GM15510 (cell line): ENCODE results near the gene PUS1.

Experiments
- POLR2A ChIP-seq: IDR thresholded peaks from 3 replicates; pipeline ENCODE4 v1.6.1; 2011; ENCODE audit warnings: borderline replicate concordance; ENCODE audit not compliant: insufficient read length; ENCODE audit errors: extremely low read depth

Gene PUS1

DNA sequence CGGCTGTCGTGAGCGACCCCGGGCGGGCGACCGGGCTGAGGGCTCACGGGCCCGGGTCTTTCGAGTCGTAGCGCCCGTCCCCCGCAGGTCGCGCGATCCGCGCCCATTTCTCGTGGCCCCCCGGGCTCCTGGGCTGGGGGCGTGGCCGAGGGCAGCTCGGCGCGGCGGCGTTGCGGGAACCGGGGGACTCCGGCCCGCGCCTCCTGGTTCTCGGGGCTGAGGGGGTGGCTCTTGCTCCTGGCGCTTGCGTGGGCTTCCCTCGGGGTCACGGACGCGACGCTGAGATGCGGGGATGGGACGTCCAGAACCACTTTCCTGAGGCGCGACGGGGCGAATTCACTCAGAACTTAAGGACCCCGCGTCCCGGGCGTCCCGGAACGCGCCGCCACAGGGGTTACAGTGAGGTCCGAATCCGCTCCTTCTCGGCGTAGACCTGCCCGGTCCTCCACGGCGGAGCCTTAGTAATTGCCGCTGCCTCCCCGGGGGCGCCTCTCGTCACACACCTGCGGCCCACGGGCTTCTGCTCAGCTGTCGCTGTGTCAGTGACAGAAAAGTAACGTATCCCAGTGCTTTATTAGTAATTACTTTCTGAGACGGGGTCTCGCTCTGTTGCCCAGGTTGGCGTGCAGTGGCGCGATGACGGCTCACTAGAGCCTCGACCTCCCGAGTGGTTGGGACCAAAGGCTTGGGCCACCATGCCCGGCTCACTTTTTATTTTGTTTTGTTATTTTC, 21.3 kb downstream of the PUS1 start:
- TF ChIP-seq POLR2A, result no peak

DNA sequence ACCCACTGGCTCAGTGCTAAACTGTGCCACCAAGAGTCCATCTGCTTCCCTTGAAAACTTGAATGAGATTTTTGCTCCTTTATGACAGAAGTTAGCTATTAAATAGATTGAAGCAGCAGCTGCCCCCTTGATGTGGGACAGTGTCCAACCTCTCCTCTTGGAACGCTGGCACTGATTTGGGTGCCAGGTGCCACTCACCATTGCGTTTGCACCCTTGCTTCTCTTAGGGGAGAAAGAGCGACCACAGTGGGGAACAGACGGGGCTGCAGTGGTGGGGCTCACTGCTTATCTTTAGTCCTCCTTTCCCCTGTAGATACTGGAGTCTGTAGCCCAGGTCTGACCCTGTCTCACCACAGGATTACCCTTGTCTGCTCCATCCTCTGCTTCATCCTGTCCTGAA, 30.0 kb downstream of the PUS1 start:
- no peak for TF ChIP-seq POLR2A

GRCh38 chr12:131959641-131960589, 30.8 kb downstream of the PUS1 start:
- no peak for TF ChIP-seq POLR2A

DNA sequence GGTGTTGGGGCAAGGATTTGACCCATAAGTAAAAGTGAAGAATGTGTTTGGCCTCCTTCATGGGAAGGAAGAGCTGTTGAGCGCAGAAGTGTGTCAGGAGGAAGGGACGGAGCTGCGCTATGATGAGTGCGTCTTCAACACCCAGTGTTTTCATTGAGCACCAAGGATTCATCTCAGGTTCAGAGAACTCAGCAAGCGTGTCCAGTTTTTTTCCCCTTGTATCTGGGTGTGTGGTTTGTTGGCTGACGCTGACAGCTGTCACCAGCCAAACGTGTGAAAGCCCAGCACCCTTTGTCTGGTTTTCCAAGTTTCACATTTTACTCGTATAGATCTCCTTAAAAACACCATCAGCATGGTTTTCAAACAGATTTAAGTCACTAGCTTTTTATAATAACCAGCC, 33.0 kb downstream of the PUS1 start:
- no peak for TF ChIP-seq POLR2A

GRCh38 chr12:131963381-131963780, 34.3 kb downstream of the PUS1 start:
- no peak for TF ChIP-seq POLR2A

GRCh38 chr12:131965073-131965472, 36.0 kb downstream of the PUS1 start:
- TF ChIP-seq POLR2A, result no peak

DNA sequence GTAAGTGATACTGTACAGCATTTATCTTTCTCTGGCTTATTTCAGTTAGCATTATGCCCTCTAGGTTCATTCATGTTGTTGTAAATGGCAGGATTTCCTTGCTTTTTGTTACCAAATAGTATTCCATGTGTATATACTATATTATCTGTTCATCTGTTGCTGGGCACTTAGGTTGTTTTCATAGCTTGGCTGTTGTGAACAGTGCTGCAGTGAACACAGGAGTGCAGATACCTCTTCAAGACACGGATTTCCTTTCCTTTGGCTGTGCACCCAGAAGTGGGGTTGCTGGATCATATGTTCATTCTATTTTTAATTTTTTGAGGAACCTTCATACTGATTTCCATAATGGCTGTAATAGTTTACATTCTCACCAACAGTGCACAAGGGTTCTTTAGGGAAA, 42.1 kb downstream of the PUS1 start:
- no peak for TF ChIP-seq POLR2A

GRCh38 chr12:131975228-131975627, 46.2 kb downstream of the PUS1 start:
- TF ChIP-seq POLR2A, result no peak

- no peak for TF ChIP-seq POLR2A
These were observed 50.5 kb downstream of the PUS1 start for GRCh38 chr12:131979606-131980005.

DNA sequence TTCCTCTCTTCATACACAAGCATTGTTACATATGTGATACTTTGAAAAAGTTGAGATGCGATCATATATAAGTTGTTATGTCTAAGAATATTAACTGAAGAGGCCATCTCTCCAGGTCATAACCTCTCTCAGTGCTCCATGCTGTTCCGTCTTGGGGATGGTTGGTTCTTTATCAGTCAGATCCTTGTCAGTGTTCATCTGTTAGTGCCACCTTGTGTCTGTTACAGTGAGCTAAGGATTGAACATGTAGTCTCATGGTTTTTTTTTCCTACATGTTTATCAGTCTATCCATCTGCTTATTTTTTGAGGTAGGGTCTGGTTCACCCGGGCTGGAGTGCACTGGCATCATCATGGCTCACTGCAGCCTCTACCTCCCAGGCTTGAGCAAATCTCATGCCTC, 51.2 kb downstream of the PUS1 start:
- TF ChIP-seq POLR2A, result no peak

GRCh38 chr12:131981388-131981787, 52.3 kb downstream of the PUS1 start:
- TF ChIP-seq POLR2A, result no peak

DNA sequence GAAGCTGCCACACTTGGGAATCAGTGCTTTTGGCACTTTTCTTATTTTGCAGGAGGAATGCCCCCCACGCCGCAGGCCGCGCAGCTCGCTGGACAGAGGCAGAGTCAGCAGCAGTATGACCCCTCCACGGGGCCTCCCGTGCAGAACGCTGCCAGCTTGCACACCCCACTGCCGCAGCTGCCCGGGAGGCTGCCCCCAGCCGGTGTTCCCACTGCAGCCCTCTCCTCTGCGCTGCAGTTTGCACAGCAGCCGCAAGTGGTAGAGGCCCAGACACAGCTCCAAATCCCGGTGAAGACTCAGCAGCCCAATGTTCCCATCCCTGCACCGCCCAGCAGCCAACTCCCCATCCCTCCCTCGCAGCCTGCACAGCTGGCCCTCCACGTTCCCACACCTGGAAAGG, 53.0 kb downstream of the PUS1 start:
- no peak for TF ChIP-seq POLR2A

DNA sequence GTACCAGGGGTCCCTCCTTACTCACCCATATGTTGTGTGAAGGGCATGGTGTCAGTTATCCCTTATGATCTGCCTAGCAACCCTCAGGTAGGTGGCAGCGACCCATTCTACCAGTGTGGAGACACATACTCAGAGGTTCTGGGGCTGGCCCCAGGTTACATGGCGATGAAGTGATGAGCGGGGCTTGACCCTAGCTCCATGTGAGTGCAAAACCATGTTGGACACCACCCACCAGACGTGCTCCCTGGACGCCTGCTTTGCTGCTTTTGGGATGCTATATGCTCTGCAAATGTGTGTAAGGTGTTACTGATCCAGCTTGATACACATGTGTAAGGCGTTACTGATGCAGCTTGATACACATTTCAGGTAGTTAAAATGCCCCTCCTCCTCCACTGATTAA, 54.0 kb downstream of the PUS1 start:
- TF ChIP-seq POLR2A, result no peak

DNA sequence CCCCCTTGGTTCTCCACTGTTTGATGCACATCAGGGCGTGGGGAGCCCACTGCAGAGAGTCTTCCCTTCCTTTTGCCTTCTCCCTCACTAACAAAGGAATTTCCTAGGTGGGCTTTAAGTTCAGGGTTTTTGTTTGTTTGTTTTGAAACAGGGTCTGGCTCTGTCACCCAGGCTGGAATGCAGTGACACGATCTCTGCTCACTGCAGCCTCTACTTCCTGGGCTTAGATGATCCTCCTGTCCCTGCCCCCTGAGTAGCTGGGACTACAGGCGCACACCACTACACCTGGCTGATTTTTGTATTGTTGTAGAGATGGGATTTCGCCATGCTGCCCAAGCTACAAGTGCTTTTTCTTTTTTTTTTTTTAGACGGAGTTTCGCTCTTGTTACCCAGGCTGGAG, 54.5 kb downstream of the PUS1 start:
- no peak for TF ChIP-seq POLR2A

DNA sequence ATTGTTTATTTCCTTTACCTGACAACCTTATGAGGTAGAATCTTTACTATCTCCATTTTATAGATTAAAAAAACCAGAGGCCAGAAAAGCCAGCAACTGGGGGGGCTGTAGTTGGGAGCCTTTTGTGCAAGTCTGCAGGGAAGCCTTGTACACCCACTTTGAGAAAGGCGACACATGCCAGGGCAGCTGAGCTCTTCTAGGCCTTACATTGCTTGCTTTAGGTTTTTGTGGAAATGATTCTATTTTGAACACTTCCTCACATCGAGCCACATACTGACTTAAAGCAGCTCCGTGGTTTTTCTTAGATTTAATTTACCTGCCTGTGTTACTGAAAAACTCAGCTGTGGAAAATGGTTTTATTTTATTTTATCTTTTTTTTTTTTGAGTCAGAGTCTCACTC, 55.3 kb downstream of the PUS1 start:
- no peak for TF ChIP-seq POLR2A

- TF ChIP-seq POLR2A, result no peak
These were observed 57.3 kb downstream of the PUS1 start for GRCh38 chr12:131986361-131986760.
